Keratinocyte (primary cell): ENCODE measurements around the gene MED12. TPM values are rescaled to one million over a fixed set of nuclear protein-coding genes. Genes with fewer than 3 reads are reported as not detected.

Experiments
- DNase-seq: peaks from one replicate; pipeline ENCODE4 v3.0.0-alpha.2; 2011; ENCODE audit warnings: low read depth, missing footprints, low spot score
- FAIRE-seq: peaks from 2 replicates; lab custom pipeline; 2011; peaks lifted over from hg19 to GRCh38; lab: Jason Lieb, UNC
- H2AFZ ChIP-seq: 2 replicates; pipeline ENCODE4 v1.6.0; 2012; ENCODE audit warnings: low read length, control low read depth, inconsistent platforms; ENCODE audit not compliant: control insufficient read depth
- H3K27ac ChIP-seq: 2 replicates; pipeline ENCODE4 v1.5.1; 2011; ENCODE audit warnings: low read length; ENCODE audit not compliant: control insufficient read depth, insufficient read depth
- H3K27me3 ChIP-seq: 3 replicates; pipeline ENCODE4 v1.6.0; 2011; ENCODE audit warnings: low read length; ENCODE audit not compliant: control insufficient read depth, insufficient read depth; ENCODE audit errors: extremely low read depth
- H3K36me3 ChIP-seq, 2 experiments: 2 replicates in 1 of 2; 3 replicates in 1 of 2; pipeline ENCODE4 v1.5.1; 2011; ENCODE audit warnings: low read length in 2 of 2, mild to moderate bottlenecking in 1 of 2; ENCODE audit not compliant: control insufficient read depth in 2 of 2, insufficient read depth in 2 of 2; ENCODE audit errors: extremely low read depth in 1 of 2
- H3K4me1 ChIP-seq: 3 replicates; pipeline ENCODE4 v1.5.1; 2011; ENCODE audit warnings: low read length; ENCODE audit not compliant: control insufficient read depth, insufficient read depth; ENCODE audit errors: extremely low read depth
- H3K4me2 ChIP-seq: 3 replicates; pipeline ENCODE4 v1.6.0; 2011; ENCODE audit warnings: low read depth, low read length; ENCODE audit not compliant: control insufficient read depth, insufficient read depth; ENCODE audit errors: extremely low read depth
- H3K4me3 ChIP-seq, 3 experiments: fragments of 200-600 bp in 1 of 3; sonication (generic) in 1 of 3; 2 replicates in 2 of 3; 3 replicates in 1 of 3; pipeline ENCODE4 v1.5.1; 2011 to 2016; ENCODE audit warnings: low read length in 3 of 3, mild to moderate bottlenecking in 3 of 3, control low read depth in 2 of 3, inconsistent platforms in 1 of 3, low read depth in 1 of 3, mixed read lengths in 1 of 3, mixed run types in 1 of 3, moderate library complexity in 1 of 3; ENCODE audit not compliant: control insufficient read depth in 2 of 3, insufficient read depth in 2 of 3; ENCODE audit errors: extremely low read depth in 1 of 3
- H3K79me2 ChIP-seq: 2 replicates; pipeline ENCODE4 v1.6.0; 2012; ENCODE audit warnings: low read length; ENCODE audit not compliant: control insufficient read depth, insufficient read depth
- H3K9ac ChIP-seq: 3 replicates; pipeline ENCODE4 v1.6.0; 2011; ENCODE audit warnings: low read length; ENCODE audit not compliant: control insufficient read depth, insufficient read depth; ENCODE audit errors: extremely low read depth
- H3K9me1 ChIP-seq: 3 replicates; pipeline ENCODE4 v1.6.0; 2011; ENCODE audit warnings: low read length; ENCODE audit not compliant: control insufficient read depth, insufficient read depth; ENCODE audit errors: extremely low read depth
- H3K9me3 ChIP-seq: 2 replicates; pipeline ENCODE4 v1.5.1; 2012; ENCODE audit warnings: low read depth, low read length; ENCODE audit not compliant: control insufficient read depth
- H4K20me1 ChIP-seq: 3 replicates; pipeline ENCODE4 v1.6.0; 2011; ENCODE audit warnings: low read length; ENCODE audit not compliant: control insufficient read depth, insufficient read depth; ENCODE audit errors: extremely low read depth
- CTCF ChIP-seq, 3 experiments: IDR thresholded peaks in 1 of 3; conservative IDR thresholded peaks in 1 of 3; optimal IDR thresholded peaks in 1 of 3; 2 replicates in 2 of 3; 3 replicates in 1 of 3; pipeline versions ENCODE3 to v1.5.1; 2011; ENCODE audit warnings: low read length in 3 of 3, mild to moderate bottlenecking in 3 of 3, moderate library complexity in 2 of 3, control low read depth in 1 of 3, inconsistent platforms in 1 of 3; ENCODE audit not compliant: insufficient read depth in 2 of 3; ENCODE audit errors: extremely low read depth in 1 of 3
- EZH2 ChIP-seq: IDR thresholded peaks from one replicate; pipeline ENCODE4 v1.6.1; 2012; ENCODE audit warnings: inconsistent platforms, mild to moderate bottlenecking, low read length, moderate library complexity
- dilution Hi-C: fragments of 300-500 bp; cut with MboI; formaldehyde crosslinking; loops from one replicate; pipeline ENCODE4 v1.7.0; 2020; ENCODE audit warnings: low sequenced_read_pairs; ENCODE audit not compliant: extremely low pct_ligation_motif_present
- polyA plus RNA-seq, 5 experiments: library from polyadenylated mRNA; depleted of rRNA in 3 of 5; stranded (reverse) in 3 of 5; stranded (forward) in 1 of 5; unstranded in 1 of 5; fragments of >200 nt; gene quantifications; 1 replicate in 1 of 5; 2 replicates in 3 of 5; 3 replicates in 1 of 5; pipeline versions ENCODE4 v1.2.1 to v1.2.3, GENCODE V29; 2011 to 2012; ENCODE audit warnings: missing spikeins in 2 of 5, low read depth in 1 of 5, low replicate concordance in 1 of 5

MED12 gene
- polyA plus RNA-seq, 1 donor (not counting 4 experiments of a cell fraction or from before 2014, with no cell fraction given) = 4.2 TPM

GRCh38 chrX:71128166-71128833 lies 9.9 kb downstream of the MED12 start:
- dilution Hi-C loops = no loop called here
- Histone ChIP-seq H3K4me2 (no peak overlapping the region), H3K4me3 (no peak overlapping the region), H3K36me3 (peaks cover 14 to 17% of the 10 kb centered on the region in 2 experiments), H3K79me2 (no peaks in the 10 kb centered on the region), H3K27me3 (no peaks in the 10 kb centered on the region), H3K9me3 (no peaks in the 10 kb centered on the region), H2AFZ (no peak overlapping the region), H3K4me1 (no peaks in the 10 kb centered on the region), H3K9me1 (no peaks in the 10 kb centered on the region), H4K20me1 (no peaks in the 10 kb centered on the region), H3K9ac (no peak overlapping the region), H3K27ac (no peak overlapping the region)
- TF ChIP-seq EZH2 (no peak), CTCF (optimal IDR thresholded peaks at IDR 0.05 in 1 of 3, IDR thresholded peaks at IDR 0.05 in 1 of 3, conservative IDR thresholded peaks at IDR 0.05 in 1 of 3; ENCODE audit: extremely low read depth in 1 of 3, insufficient read depth in 2 of 3, low read length in 3 of 3) (no peak)
- DNase-seq (no peak), FAIRE-seq (no peak)

- H3K9ac ChIP-seq = no peak overlapping the region
- DNase-seq (no peak), FAIRE-seq (no peak)
- H3K36me3 ChIP-seq = peaks cover 14 to 17% of the 10 kb centered on the region in 2 experiments
- no peak overlapping the region for H3K4me3 ChIP-seq
- no peaks in the 10 kb centered on the region for H3K4me1 ChIP-seq
- TF ChIP-seq EZH2 (no peak), CTCF (optimal IDR thresholded peaks at IDR 0.05 in 1 of 3, IDR thresholded peaks at IDR 0.05 in 1 of 3, conservative IDR thresholded peaks at IDR 0.05 in 1 of 3; ENCODE audit: extremely low read depth in 1 of 3, insufficient read depth in 2 of 3, low read length in 3 of 3) (peak; percentile 79 to 85 (median 79))
- H3K9me3 ChIP-seq = no peaks in the 10 kb centered on the region
- H3K79me2 ChIP-seq = no peaks in the 10 kb centered on the region
- dilution Hi-C loops = no loop called here
- H3K27ac ChIP-seq = no peak overlapping the region
- H2AFZ ChIP-seq = no peak overlapping the region
- H3K9me1 ChIP-seq = no peaks in the 10 kb centered on the region
- H3K27me3 ChIP-seq = no peaks in the 10 kb centered on the region
- H4K20me1 ChIP-seq = no peaks in the 10 kb centered on the region
- H3K4me2 ChIP-seq = no peak overlapping the region
Measured at GRCh38 chrX:71128915-71129765, 10.7 kb downstream of the MED12 start.
